HepG2 (cell line): ENCODE measurements around the gene TBC1D30. TPM values are rescaled to one million over a fixed set of nuclear protein-coding genes. Genes with fewer than 3 reads are reported as not detected.

Experiments
- ATAC-seq: fragments of 200-7000 bp; cut with Tn5 transposase; 3 replicates; pipeline ENCODE4 v1.9.1; 2020; ENCODE audit warnings: mild to moderate bottlenecking, moderate library complexity
- BruUV-seq: library from RNA; stranded (reverse); fragments of 400-500 nt; replicated peaks from 2 replicates; lab custom pipeline; 2021; lab: Mats Ljungman, UMichigan
- CTCF ChIA-PET: fragments of 300-600 bp; formaldehyde crosslinking; extraction: SDS; loops from one replicate; lab custom pipeline; 2021; ENCODE audit warnings: low total read pairs, inconsistent platforms, low intra/inter-chr PET ratio; lab: Yijun Ruan, JAX
- POLR2A ChIA-PET: fragments of 350-600 bp; sonication (Branson Sonifier 250); formaldehyde crosslinking; loops from one replicate; lab custom pipeline; 2020; ENCODE audit warnings: antibody characterized with exemption, inconsistent platforms; lab: Yijun Ruan, JAX
- DNase-seq: peaks from one replicate; pipeline ENCODE4 v3.0.0-alpha.2; 2015; ENCODE audit warnings: low spot score
- FAIRE-seq: peaks from 3 replicates; lab custom pipeline; 2011; peaks lifted over from hg19 to GRCh38; lab: Jason Lieb, UNC
- H2AFZ ChIP-seq: one replicate; pipeline ENCODE4 v1.6.1; 2011; ENCODE audit warnings: low read length, inconsistent platforms
- H3K27ac ChIP-seq: fragments of 300-600 bp; 3 replicates; pipeline ENCODE4 v1.8.0; 2011; ENCODE audit warnings: mixed run types, mild to moderate bottlenecking, mixed read lengths, low read length, inconsistent platforms; ENCODE audit not compliant: insufficient read depth; ENCODE audit errors: extremely low read length
- H3K27me3 ChIP-seq, 2 experiments: fragments of 200-600 bp in 1 of 2; 2 replicates in 1 of 2; 3 replicates in 1 of 2; pipeline versions ENCODE4 v1.6.0 to v1.8.0; 2011; ENCODE audit warnings: low read length in 2 of 2, mild to moderate bottlenecking in 2 of 2, moderate library complexity in 2 of 2, inconsistent platforms in 1 of 2; ENCODE audit not compliant: insufficient read depth in 2 of 2, control insufficient read depth in 1 of 2
- H3K36me3 ChIP-seq, 2 experiments: fragments of 200-600 bp in 1 of 2; replicated peaks in 1 of 2; 2 replicates in 1 of 2; 3 replicates in 1 of 2; pipeline versions ENCODE4 v1.5.1 to v1.8.0; 2011; ENCODE audit warnings: low read length in 2 of 2, inconsistent platforms in 1 of 2; ENCODE audit not compliant: insufficient read depth in 2 of 2, control insufficient read depth in 1 of 2
- H3K4me1 ChIP-seq: 2 replicates; pipeline ENCODE4 v1.5.1; 2012; ENCODE audit warnings: low read length, inconsistent platforms; ENCODE audit not compliant: insufficient read depth
- H3K4me2 ChIP-seq: 2 replicates; pipeline ENCODE4 v1.6.0; 2011; ENCODE audit warnings: low read depth, low read length, inconsistent platforms
- H3K4me3 ChIP-seq, 3 experiments: fragments of 200-600 bp in 1 of 3; sonication (generic), shearing (Covaris generic) in 1 of 3; replicated peaks in 1 of 3; 2 replicates each; pipeline ENCODE4 v1.5.1; 2011 to 2016; ENCODE audit warnings: low read length in 3 of 3, inconsistent platforms in 2 of 3, low read depth in 2 of 3, mild to moderate bottlenecking in 2 of 3, control low read depth in 1 of 3, mixed read lengths in 1 of 3; ENCODE audit not compliant: insufficient read depth in 1 of 3
- H3K79me2 ChIP-seq: one replicate; pipeline ENCODE4 v1.6.1; 2011; ENCODE audit warnings: low read length, inconsistent platforms; ENCODE audit not compliant: insufficient read depth
- H3K9ac ChIP-seq: 2 replicates; pipeline ENCODE4 v1.6.0; 2011; ENCODE audit warnings: mild to moderate bottlenecking, low read depth, low read length, inconsistent platforms; ENCODE audit not compliant: insufficient read depth
- H3K9me3 ChIP-seq: 2 replicates; pipeline ENCODE4 v1.5.1; 2012; ENCODE audit warnings: mild to moderate bottlenecking, low read length
- H4K20me1 ChIP-seq: 2 replicates; pipeline ENCODE4 v1.6.0; 2011; ENCODE audit warnings: inconsistent platforms, mild to moderate bottlenecking, low read length, moderate library complexity; ENCODE audit not compliant: insufficient read depth
- ATF6 ChIP-seq: sonication (generic); formaldehyde crosslinking; conservative IDR thresholded peaks from 2 replicates; pipeline ENCODE4 v1.4.0; 2020; ENCODE audit warnings: missing genetic modification reagents
- KDM3A ChIP-seq: IDR thresholded peaks from 2 replicates; pipeline ENCODE4 v1.6.1; 2018; ENCODE audit warnings: low read depth, missing compliant biosample characterization
- MAFF ChIP-seq: IDR thresholded peaks from 2 replicates; pipeline ENCODE4 v1.6.1; 2011; ENCODE audit warnings: low read depth, low read length, improper control_type of control experiment
- SP1 ChIP-seq, 2 experiments: fragments of 450-650 bp in 1 of 2; sonication (generic) in 1 of 2; formaldehyde crosslinking in 1 of 2; IDR thresholded peaks; 2 replicates each; pipeline versions ENCODE4 v1.4.0 to v1.6.1; 2016 to 2020; ENCODE audit warnings: missing genetic modification reagents in 1 of 2
- TCF12 ChIP-seq, 2 experiments: fragments of 450-650 bp in 1 of 2; sonication (generic) in 1 of 2; formaldehyde crosslinking in 1 of 2; IDR thresholded peaks; 2 replicates each; pipeline versions ENCODE4 v1.6.1 to v1.8.0; 2017 to 2022; ENCODE audit warnings: antibody characterized with exemption in 1 of 2, mild to moderate bottlenecking in 1 of 2, missing genetic modification reagents in 1 of 2, moderate library complexity in 1 of 2
- WGBS: methylation state at CpG from one replicate; pipeline ENCODE4 v1.1.6; 2017; ENCODE audit warnings: low lambda C conversion rate; 5-methylcytosine and 5-hydroxymethylcytosine counted together
- in situ Hi-C: cut with HindIII; loops from 2 replicates; pipeline ENCODE4 v1.10.0; 2017; ENCODE audit warnings: low pct_unique_long_range_greater_than_20kb; ENCODE audit not compliant: extremely low pct_ligation_motif_present
- intact Hi-C: fragments of 100-400 bp; cut with micrococcal nuclease; formaldehyde crosslinking; loops from one replicate; pipeline ENCODE4 v1.10.0; 2022; ENCODE audit not compliant: unreplicated experiment
- polyA plus RNA-seq, 8 experiments: library from polyadenylated mRNA; depleted of rRNA in 3 of 8; stranded (reverse) in 7 of 8; unstranded in 1 of 8; fragments of >200 nt; fragmentation: Illumina TruSeq in 4 of 8; extraction: Trizol in 4 of 8; gene quantifications; 2 replicates each; pipeline versions ENCODE4 v1.2.1 to v1.2.3, GENCODE V29; 2011 to 2016; ENCODE audit warnings: low read depth in 4 of 8, missing spikeins in 1 of 8, mixed read lengths in 1 of 8; ENCODE audit not compliant: insufficient read depth in 1 of 8
- total RNA-seq, 5 experiments: library from RNA; depleted of rRNA; stranded (reverse); fragments of >200 nt; fragmentation: Illumina TruSeq; extraction: Trizol; gene quantifications; 2 replicates each; pipeline ENCODE4 v1.2.3, GENCODE V29; 2016; ENCODE audit warnings: low read depth in 1 of 5

Gene TBC1D30
- total and polyA plus RNA-seq, 2 of the 13 experiments (the other 11 are each of a cell fraction or from before 2014, with no cell fraction given): 0.42 to 0.67 TPM

GRCh38 chr12:64813723-64814122 is 10.7 kb upstream of the TBC1D30 start (continued):
- TF ChIP-seq SP1 (IDR thresholded peaks at IDR 0.05) (no peak), SP1 (CRISPR knock-in tag; IDR thresholded peaks at IDR 0.05) (no peak), KDM3A (CRISPR knock-in tag) (no peak), MAFF (no peak)

GRCh38 chr12:64814432-64814831 is 10.0 kb upstream of the TBC1D30 start:
- ATAC-seq (no peak), DNase-seq (no peak), FAIRE-seq (no peak)
- Histone ChIP-seq H3K27ac (no peak overlapping the region), H2AFZ (no peak overlapping the region), H3K27me3 (no peaks in the 10 kb centered on the region; a peak in 1 of 5 replicates), H3K4me3 (no peak overlapping the region), H3K9ac (no peak overlapping the region), H3K4me1 (peaks cover 22% of the 10 kb centered on the region), H4K20me1 (no peaks in the 10 kb centered on the region), H3K4me2 (no peak overlapping the region), H3K79me2 (no peaks in the 10 kb centered on the region), H3K9me3 (no peaks in the 10 kb centered on the region), H3K36me3 (no peaks in the 10 kb centered on the region)
- in situ Hi-C loops (no loop called here), intact Hi-C loops (no loop called here)
- WGBS: 19% methylated on average over 2 of the region's 2 CpGs
- TF ChIP-seq TCF12 (IDR thresholded peaks at IDR 0.05): no peak
- no peak for TF ChIP-seq TCF12 (CRISPR knock-in tag; IDR thresholded peaks at IDR 0.05)
- no peak for TF ChIP-seq ATF6 (CRISPR knock-in tag)
- POLR2A ChIA-PET: no interaction called here
- BruUV-seq: no TSS peak
- CTCF ChIA-PET: no interaction called here
